GM18870 (cell line): Measurements from ENCODE around the gene TASL.
"Not testable (repeated sequence)": the region's sequence is repeated elsewhere in the genome, so short reads cannot be mapped to it uniquely, and the experiment has no call there.

Experiments used
- ATAC-seq: cut with Tn5 transposase; IDR thresholded peaks from one replicate; pipeline ENCODE4 v1.9.1; 2021; ENCODE audit warnings: moderate library complexity; ENCODE audit not compliant: unreplicated experiment

Gene TASL, protein sequence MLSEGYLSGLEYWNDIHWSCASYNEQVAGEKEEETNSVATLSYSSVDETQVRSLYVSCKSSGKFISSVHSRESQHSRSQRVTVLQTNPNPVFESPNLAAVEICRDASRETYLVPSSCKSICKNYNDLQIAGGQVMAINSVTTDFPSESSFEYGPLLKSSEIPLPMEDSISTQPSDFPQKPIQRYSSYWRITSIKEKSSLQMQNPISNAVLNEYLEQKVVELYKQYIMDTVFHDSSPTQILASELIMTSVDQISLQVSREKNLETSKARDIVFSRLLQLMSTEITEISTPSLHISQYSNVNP

DNA sequence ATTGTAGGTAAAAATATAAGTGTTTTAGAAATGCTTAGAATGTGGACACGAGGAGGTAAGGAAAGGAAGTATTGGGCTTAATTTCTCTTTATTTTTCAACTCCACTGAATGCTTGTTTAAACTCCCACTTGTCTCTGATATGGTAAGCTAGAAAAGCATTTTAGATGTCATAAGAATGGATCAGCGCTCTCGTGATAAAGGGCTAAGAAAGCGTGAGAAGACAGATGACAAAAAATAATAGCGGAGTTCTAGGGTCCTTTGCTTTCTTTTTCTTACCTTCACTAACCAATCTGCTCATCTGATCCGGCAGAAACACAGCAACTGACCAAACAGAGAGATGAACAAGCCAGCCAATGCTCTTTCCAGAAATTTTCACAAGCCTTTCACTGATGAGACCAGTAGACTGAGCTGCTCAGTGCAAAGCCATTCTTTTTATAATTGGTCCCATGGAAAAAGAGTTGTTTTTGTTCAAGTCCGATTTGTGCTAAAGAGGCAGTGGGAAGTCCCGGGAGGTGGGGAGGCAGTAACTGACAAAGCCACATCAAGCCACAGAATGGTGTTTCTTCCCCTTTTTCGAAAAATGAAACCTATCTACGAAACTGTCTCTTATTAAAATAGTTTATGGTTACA, at the start of gene TASL:
TSS of gene TASL (minus strand) at position 405 of the 630 bp plus-strand sequence. CDS start 17,411 bp downstream, outside the sequence.
- peak; percentile 91 for ATAC-seq

DNA sequence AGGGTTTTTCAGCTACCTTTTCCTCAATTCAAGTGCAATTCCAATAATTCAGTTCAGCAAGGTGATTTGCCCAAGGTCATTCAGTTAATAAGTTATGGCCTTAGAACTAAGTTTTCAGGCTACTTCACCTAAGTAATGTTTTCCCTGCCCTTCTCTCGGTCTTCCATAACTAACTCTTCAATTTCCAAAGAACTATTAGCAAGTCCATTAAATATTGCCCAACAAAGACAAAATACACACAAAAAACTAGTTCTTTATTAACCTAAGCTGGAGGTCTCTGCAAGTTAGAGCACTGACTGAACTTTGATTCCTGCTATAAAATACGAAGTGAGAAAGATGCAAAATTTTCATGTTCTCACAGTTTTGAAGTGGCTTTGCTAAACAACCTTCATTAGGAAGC, 48.8 kb upstream of the TASL start:
- no peak for ATAC-seq

DNA sequence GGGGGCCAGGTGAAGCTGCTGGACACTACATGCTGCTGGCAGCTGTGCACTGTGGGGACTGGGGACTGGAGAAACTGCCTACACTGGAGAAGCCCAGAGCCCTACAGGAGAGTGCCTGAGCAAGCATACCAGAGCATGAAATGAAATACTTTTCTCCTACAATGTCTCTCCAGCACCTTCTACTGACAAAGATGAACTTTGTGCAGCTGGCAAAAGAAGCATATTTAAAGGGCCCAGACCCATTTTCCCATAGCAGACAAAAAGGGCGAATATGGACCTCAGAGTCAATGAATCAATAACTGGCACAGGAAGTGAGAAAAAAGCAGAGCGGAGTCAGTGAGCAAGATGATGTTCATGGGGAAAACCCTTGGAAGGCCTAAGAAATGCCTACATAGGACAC, 44.8 kb upstream of the TASL start:
- no peak for ATAC-seq

DNA sequence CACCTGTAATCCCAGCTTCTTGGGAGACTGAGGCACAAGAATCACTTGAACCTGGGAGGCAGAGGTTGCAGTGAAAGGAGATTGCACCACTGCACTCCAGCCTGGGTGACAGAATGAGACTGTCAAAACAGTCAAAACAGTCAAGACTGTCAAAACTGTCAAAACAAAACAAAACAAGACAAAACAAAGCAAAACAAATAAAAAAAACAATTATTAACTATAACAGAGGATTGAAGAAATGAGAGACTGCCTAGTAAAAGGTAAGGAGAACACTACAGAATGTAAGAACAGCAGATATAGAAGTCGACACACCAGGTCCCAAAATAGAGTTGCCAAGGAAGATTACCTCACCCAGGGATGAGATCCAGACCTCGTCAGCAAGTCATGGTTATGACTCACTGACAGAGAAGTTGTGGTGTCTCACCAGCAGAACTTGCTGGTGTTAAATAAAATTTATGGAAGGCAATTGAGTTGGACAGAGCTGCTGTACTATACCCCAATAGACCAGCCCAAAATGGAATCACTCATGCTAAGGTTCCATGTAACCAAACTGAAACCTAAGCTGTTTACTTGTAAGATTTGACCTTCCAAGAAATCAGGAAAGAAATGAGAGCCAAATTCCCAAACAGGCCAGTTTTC, 43.5 kb upstream of the TASL start:
- ATAC-seq, result no peak

DNA sequence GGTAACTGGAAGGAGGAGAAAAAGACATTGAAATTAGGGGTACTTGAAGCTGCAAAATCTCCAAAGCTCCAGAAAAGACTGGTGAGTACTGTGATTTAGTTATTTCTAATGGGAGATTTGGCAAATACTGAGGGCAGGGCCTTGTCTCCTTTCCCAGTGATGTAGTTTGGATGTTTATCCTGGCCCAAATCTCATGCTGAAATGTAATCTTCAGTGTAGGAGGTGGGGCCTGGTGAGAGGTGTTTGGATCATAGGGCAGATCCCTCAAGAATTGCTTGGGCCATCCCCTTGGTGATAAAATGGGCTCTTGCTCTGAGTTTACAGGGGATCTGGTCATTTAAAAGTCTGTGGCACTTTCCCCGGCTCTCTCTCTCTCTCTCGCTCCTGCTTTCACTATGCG, 42.6 kb upstream of the TASL start:
- ATAC-seq, result no peak

DNA sequence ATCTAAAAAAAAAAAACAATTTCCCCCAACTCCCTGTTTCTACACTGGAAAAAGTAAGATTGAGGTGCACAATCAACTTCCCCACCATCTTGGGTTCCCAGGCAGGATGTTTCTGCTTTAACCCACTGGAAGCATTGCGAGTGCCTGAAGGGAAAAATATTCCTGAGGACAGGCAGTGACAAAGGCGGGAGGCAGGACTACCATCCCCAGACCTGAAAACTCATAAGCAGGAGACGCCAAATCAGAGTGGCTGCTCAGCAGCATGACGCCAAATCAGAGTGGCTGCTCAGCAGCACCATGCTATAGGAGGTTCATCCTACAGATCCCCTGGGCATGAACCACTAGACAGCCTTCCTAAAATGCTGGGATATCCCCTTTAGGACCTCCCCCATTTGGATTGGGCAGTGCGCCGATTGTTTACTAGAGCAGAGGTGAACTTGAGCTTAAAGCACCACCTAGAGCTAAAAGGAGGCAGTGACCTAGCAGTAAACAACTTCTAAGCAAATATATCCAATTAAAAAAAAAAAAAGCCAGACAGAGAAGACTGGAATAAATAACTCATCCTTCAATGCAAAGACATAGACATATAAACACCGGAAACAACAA, 40.7 kb upstream of the TASL start:
- no peak for ATAC-seq

DNA sequence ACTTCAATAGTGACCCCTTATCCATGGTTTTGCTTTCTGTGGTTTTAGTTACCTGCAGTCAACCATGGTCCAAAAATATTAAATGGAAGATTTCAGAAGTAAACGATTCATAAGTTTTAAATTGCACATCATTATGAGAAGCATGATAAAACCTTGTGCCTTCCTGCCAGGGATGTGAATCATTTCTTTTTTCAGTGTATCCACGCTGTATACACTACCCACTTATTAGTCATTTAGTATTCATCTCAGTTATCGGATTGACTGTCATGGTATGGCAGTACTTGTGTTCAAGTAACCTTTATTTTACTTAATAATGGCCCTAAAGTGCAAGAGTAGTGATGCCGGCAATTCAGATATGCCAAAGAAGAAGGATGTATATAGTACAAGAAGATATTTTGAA, 37.7 kb upstream of the TASL start:
- ATAC-seq, result no peak

DNA sequence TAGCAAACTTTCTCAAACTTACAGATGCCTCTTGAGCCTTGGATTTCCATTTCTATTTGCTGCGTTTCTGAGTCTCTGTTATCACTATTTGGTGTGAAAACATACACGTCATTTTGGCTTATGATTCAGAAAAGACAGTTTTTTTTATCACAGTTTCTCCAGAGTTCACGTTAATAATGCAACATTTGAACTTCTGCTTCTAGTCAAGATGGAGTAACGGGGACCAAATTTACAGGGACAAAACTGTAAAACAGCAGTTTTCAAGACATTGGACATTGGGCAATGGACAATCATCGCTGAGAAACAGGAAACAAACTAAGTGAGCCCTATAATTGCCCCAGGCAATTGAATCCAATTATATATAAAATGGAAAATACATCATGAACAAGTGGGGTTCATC, 36.2 kb upstream of the TASL start:
- no peak for ATAC-seq

DNA sequence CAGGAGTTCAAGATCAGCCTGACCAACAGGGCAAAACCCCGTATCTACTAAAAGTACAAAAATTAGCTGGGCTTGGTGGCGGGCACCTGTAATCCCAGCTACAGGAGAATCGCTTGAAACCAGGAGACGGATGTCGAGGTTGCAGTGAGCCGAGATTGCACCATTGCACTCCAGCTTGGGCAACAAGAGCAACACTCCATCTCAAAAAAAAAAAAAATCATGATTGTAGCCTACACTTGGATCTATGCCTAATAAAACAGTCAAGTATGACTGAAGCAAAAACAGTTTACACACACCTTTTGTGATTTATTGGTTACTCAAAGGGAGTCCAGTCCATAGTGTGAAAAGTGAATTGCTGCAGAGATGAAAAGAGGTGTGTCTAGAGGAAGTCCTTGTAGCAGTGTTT, 34.7 kb upstream of the TASL start:
- no peak for ATAC-seq

DNA sequence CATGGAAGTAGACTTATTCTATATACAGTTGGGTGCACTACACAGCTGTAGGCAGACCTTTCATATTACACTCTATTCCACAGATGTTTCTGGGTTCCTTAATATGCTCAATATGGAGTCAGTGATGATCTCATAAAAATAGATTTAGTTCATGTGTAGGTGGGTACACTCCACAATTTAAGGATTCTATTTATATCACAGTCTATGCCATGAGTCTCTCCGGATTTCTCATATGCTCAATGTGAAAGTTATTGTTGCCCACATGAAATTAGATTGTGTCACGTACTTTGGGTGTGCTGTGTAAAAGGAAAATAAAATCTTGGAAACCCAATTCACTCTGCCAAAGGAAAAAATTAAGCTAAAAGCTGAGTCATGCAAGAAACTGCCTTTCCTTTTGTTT, 32.5 kb upstream of the TASL start:
- no peak for ATAC-seq

DNA sequence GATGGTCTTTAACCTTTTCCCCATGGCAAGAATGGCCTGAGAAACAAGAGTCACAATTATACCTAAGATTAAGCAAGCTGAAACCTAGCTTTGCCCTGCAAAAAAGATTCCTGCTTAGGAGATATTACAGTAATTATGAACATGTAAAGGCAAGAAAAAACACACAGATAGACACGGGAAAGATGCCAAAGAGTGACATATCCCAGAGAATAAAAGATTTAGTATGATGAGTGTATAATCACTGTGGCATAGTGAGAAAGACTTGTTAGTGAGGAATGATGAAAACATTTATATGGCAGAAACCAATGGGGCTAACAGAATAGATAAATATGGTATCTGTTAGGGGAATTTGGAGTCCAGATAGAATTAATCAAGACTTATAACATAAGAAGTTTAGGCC, 29.6 kb upstream of the TASL start:
- ATAC-seq, result no peak

DNA sequence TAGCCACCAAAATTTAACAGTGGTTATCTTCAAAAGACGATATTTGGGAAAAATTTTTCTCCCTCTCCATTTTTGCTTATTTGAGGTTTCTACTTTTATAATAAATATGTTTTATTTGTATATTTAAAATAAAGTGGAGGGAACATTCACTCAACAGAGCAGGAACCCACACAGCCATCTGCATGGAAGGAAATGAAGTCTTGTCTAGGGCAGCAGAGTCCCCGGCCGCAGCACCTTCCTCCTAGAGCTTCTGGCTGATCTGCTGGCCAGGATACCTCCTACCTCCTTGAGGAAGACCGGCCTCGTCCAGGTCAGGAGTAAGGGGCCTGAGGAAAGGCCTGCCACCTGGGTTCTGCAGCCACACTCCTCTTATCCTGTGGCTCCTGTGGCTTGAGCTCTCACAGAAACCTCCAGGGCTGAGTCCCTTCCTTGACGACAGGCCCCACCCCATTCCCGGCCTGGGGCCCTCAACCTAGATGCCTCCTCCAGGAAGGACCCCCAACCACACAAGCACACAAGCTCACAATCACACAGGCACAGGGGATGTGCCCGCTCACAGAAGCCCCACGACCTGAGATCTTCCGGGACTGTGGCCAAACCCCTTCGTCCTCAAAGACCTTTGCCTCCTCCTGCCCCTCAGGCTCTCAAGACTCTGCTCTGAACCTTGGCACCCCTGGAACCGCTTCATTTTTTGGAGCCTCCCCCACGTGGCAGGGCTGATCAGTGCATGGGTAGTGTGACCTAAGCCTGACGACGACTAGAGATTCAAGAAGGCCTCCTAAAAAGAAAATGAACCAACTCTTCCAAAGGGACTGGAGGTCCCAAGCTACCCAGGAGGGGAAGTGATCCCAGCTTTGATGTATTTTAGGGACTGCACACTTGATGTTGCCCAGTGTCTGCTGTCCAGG, 23.0 kb upstream of the TASL start:
- not testable (repeated sequence) for ATAC-seq

DNA sequence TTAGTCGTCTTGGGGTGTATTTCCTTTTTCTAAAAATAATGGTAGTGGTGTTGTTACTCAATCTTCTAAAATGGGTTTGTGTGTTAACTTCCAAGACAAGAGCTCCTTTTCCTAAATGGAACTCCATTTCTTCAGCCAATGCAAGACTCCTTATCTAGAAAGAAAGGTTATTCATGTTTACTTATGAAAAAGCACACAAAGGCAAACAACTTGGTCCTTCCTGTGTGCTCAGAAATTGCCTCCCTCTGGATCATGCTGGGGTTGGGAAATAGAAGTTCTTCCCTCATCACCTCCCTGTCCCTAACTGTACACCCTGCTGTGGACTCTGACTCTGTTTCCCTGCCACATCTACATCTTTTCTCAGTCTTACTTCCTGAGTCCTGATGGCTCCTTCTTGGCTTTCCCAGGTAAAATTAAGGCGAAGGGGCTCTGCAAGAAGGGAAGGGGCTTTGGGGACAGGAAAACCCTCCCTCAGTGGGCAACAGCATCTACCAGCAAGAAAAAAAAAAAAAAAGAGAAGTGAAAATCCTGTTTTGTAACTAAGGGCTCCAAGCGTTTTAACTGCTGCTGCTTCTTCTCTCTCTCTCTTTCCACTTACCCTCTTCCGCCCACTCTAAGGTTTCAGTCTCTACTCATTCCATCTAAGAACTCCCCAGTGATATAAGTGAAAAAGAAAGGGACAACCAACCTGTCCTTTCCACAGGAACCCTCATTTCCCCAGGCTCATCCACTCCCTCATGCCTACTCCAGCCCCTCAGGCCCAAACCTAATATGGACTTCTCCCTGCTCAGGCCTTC, 19.8 kb upstream of the TASL start:
- peak; percentile 93 for ATAC-seq

DNA sequence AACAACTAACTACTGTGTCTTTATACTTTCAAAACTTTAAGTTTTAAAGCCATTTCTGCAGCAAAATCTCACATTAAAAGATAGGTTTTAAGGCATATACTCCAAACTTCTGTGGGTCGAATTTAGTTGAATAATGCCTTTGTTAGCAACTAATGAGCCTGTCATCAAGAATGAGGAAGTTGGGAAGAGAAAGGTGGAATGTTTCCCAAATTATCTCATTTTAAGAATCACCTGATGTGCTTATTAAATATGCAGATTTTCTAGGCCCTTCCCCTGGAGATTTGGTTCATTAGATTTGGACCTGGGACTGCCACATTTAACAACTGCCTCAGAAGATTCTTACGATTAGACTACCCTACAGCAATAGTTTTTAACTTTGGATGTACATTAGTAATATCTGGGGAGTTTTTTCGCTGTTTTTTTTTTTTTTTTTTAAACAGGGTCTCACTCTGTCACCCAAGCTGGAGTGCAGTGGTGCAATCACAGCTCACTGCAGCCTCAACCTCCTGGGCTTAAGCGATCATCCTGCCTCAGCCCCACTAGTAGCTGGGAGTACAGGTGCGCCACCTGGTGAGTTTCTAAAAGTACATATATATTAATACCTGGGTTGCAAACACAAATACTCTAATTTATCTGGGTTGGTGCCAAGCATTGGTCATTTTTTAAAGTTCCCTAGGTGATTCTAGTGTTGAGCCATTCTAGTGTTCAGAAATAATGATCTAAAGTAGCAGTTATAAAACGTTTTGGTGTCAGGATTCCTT, 16.1 kb upstream of the TASL start:
- ATAC-seq, result no peak

DNA sequence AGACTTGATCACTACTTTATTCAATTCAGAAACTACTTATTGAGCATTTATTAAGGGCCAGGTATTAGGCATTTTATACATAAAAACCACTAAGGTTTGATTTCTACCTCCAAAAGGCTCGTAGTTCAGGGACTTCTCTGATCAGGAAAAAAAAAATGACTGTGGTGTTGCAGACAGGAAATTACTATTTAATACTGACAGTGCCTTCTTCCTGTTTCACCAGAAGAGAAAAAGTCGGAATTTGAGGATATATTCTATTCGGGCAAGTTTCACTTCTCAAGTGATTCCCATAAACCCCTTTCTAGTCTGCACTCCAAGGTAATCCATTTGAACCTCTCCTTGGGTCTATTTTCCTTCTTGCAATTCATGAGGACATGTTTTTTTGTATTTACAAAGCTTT, 15.3 kb upstream of the TASL start:
- ATAC-seq, result no peak

DNA sequence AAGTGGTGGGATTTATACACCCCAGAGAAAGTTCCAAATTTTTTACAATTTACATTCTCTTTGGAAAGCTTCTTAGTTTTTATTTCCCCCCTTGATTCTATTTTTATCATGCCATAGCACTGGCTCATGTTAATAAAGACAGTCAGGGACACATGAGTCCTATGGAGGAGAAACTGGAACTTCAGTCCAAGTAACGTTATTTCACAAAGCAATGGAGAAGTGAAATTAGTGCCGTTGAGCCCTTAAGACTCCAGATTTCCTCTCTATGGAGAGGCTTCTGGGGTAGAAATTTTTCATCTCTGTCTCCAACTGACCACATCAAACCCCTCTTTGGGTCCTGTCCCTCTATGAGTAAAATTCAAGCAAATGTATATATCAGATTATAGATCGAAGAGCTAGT, 12.8 kb upstream of the TASL start:
- no peak for ATAC-seq

DNA sequence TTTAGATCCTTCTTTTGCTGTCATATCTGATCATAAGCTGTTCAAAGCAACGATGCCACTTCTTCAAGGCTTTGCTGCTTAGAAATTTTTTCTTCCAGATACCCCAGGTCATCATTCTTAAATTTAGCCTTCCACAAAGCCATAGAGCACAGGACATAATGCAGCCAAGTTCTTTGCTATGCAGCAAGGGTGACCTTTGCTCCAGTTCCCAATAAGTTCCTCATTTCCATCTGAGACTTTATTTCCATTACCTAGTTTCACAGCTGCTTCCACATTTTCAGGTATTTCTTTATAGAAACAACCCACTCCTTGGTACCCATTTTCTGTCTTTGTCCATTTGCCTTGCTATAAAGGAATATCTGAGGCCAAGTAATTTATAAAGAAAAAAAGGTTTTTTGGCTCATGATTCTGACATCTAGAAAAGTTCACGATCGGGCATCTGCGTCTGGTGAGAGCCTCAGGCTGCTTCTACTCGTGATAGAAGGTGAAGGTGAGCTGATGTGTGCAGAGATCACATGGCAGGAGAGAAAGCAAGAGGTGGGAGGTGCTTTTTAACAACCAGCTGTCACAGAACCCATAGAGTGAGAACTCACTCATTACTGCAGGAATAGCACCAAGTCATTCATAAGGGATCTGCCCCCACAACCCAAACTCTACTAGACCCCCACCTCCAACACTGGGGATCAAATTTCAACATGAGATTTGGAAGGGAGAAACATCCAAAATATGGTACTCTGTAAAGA, 11.8 kb upstream of the TASL start:
- no peak for ATAC-seq

DNA sequence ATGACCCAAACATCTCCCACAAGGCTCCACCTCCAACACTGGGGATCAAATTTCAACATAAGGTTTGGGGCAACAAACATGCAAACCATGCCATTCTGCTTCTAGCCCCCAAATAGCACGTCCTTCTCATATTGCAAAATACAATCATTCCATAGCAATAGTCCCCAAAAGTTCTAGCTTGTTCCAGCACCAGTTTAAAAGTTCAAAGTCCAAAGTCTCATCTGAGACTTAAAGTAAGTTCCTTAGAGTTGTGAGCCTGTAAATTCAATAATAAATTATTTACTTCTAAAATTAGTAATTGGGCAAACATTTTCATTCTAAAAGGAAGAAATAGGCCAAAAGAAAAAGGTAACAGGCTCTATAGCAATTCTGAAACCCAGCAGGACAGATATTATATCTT, 8.9 kb upstream of the TASL start:
- ATAC-seq, result no peak

DNA sequence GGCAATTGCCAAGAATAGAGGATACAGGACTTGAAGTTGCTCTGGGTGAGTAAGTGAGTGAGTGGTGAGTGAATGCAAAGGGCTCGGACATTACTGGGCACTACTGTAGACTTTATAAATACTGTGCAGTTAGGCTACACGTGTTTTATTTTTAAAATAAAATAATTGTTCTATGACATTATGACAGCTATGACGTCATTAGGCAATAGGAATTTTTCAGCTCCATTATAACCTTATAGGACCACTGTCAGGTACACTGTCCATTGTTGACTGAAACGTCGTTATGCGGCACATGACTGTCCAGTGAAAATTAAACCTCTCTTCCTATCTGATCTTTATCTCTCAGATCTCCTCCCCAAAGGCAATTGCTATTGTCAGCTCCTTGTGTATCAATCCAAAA, 5.1 kb upstream of the TASL start:
- ATAC-seq, result no peak
